Suppressor macrophage treated with lipopolysaccharide for 1 hour (primary cell): ENCODE measurements around the gene TMEM95.
"Not testable (repeated sequence)": the region's sequence is repeated elsewhere in the genome, so short reads cannot be mapped to it uniquely, and the experiment has no call there.

Experiments used
- DNase-seq, 3 donors: peaks; one replicate each; pipeline ENCODE4 v3.0.0-alpha.2; 2020 to 2022

Gene TMEM95

GRCh38 chr17:7347630-7348477 is 7.1 kb upstream of the TMEM95 start:
- DNase-seq, result no peak

DNA sequence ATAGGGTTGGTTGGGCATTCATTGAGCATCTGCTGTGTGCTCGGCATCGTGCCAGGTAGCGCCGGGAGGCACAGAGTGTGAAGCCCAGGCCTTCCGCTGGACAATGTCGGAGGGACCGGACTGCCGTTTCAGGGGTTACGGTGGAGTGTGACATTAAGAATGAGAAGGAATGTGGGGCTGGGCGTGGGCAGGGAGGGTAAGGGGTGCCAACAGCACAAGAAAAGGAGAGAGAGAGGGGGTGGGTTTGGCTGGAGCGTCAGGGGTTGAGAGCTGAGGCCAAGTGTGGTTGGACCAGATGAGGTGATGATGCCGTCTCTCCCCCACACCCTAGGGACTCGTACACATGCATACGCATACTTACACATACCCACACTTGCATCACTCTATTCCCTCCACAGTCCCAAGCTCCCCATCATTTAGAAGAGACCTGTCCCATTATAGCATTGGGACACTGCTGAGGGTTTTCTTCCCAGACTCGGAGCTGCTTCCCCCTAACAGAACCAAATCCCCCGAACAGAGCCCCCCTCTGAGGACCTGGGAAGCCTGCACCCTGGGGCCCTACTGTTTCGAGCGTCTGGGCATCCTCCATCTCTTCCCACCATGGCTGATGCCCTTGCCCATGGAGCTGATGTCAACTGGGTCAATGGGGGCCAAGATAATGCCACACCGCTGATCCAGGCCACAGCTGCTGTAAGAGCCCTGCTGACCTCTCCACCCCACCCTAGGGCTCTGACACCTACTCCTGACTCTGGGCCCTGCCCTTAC is 6.3 kb upstream of the TMEM95 start:
- no peak for DNase-seq

GRCh38 chr17:7351665-7352502 is 3.1 kb upstream of the TMEM95 start, which contains the start of gene KCTD11:
KCTD11 (plus strand) TSS chr17:7352162.
- DNase-seq, result peak; percentile 88 to 97 (median 95)

DNA sequence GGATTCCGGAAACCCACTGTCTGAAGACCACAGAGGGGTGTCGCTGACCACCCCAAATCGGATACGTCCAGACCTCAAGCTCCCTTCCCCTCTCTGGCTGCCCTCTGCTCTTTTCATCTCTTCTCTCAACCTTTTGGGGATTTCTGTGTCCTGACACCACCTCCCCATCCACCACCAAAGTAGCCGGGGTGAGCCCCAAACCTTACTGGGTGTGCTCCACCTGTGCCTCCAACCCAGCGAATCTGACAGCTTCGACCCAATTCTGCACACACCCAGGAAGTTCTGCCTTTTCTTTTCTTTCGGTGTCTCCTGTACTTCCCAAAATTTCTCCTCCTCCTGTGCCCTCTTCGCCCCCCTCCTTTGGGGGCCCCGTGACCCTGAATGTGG is 2.5 kb upstream of the TMEM95 start:
- no peak for DNase-seq

- DNase-seq, result no peak
These were observed 1.9 kb upstream of the TMEM95 start for GRCh38 chr17:7352910-7353635.

GRCh38 chr17:7354262-7354843 is 603 bp upstream of the TMEM95 start:
- DNase-seq, result peak in 2 of 3 donors; percentile 17 to 20

DNA sequence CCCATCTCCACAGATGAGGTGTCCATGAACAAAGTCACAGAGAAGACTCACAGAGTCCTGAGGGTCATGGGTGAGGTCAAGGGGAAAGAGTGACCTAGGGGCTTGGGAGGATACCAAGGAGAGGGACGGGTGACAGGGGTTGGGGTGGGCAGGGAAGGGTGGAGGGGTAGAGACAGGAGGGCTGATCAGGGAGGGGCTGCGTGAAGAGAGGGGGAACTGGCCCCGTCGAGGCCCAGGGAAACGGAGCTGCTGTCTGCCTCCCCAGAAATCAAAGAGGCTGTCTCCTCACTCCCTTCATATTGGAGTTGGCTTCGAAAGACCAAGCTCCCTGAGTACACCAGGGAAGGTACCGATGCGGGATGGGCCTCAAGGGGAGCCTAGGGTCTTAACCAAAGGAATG is 617 bp downstream of the TMEM95 start:
- DNase-seq, result no peak

DNA sequence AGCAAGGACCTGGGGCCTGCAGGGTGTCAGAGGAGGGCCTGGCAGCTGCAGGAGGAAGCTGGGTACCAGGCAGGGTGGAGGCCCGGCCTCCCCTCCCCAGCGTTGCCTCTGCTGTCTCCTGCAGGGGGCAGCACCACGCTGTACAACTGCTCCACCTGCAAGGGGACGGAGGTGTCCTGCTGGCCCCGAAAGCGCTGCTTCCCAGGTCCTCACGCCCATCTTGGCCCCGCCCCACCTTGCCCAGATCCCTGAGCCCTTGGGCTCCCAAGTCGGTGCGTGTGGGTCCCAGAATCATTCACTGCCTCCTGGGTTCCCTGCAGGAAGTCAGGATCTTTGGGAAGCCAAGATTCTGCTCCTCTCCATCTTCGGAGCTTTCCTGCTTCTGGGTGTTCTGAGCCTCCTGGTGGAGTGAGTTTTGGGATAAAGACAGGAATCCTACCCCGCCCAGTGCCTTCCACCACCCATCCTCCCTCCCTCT is 1.2 kb downstream of the TMEM95 start:
- peak; percentile 77 to 92 (median 87) for DNase-seq

DNA sequence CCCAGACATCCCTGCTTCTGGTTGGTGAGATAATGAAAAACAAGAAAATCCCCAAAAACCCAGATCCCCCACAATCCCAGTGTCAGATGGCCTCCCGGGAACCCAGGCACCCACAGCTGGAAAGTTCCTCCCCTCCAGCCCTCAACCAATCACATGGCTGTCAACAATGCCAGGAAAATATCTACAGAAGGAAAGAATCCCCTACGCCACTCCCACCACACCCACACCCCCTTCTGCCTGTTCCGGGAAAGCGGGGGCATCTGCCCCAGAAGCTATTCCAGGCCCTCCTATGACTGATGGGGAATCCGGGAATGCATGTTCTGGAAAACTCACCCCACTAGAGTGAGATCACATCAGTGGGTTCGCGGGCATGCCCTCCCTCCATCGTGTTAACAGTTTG is 1.8 kb downstream of the TMEM95 start:
- no peak for DNase-seq

DNA sequence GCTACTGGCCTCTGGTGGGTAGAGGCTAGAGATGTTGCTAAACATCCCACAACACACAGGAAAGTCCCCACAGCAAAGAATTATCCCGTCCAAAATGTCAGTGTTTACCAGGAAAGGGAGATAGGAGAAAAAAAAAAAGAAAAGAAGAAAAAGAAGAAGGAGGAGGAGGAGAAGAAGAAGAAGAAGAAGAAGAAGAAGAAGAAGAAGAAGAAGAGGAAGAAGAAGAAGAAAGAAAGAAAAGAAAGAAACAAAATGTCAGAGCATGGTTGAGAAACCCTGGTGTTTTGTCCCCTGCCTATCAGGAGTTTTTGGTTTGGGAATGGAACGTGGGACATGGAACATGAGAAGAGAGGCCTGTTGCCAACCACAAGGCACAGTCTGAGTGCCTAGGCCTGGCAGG is 2.4 kb downstream of the TMEM95 start:
- DNase-seq, result no peak

GRCh38 chr17:7361906-7362305 is 7.0 kb downstream of the TMEM95 start:
- no peak for DNase-seq

GRCh38 chr17:7363311-7363710 is 8.4 kb downstream of the TMEM95 start:
- peak in 1 of 3 donors; percentile 25 for DNase-seq

DNA sequence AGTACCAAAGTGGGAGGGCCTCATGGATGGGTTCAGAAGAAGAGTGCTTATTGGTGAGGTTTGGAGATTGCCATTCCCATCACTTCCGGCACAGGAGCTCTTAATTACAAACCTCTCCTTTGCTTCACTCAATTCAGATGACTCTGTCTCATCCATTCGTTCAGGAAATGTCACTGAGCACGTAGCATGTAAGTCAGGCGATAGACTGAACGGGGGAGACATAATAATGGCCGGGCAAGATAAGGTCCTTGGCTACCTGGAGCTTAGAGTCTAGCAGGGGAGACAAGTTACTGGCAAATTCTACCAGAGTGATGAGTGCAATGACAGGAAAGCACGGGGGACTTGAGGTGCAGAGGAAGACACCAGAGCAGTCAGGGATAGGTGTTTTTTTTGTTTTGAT is 11.0 kb downstream of the TMEM95 start:
- not testable (repeated sequence) for DNase-seq

GRCh38 chr17:7367083-7367482 is 12.1 kb downstream of the TMEM95 start:
- no peak for DNase-seq

DNA sequence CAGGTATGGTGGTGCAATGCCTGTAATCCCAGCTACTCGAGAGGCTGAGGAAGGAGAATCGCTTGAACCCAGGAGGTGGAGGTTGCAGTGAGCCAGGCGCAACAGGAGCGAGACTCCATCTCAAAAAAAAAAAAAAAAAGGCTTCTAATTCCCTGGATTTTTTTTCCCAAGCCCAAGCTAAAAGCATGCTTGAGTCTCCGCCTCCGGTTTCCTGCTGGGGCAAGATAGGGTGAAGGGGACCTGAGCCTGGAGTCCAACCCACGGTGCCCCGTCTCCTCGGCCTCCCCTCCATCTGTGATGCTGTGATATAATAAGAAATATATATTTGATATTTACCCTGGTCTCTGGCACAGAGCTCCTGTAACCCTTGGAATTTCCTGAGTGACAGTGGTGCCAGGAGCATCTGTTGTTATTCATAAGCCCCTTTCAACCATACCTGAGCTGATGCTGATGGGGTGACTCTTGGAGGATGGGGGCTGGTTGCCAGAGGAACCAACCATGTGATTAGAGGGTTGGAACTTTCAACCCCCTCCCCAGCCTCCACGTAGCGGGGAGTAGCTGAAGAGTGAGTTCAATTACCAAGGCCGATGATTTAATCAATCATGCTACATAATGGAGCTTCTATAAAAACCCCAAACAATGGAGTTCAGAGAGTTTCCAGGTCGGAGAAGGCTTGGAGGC is 13.1 kb downstream of the TMEM95 start:
- DNase-seq, result no peak

DNA sequence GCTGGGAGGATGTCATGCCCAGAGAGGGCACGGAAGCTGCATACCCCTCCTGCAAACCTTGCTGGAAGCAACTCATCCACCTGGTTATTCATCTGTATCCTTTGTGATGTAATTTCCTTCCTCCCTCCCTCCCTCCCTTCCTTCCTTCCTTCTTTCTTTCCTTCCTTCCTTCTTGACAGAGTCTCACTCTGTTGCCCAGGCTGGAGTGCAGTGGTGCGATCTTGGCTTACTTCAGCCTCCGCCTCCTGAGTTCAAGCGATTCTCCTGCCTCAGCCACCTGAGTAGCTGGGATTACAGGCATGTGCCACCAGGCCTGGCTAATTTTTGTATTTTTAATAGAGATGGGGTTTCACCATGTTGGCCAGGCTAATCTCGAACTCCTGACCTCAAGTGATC is 13.6 kb downstream of the TMEM95 start:
- DNase-seq, result not testable (repeated sequence)

- no peak for DNase-seq
These were observed 14.9 kb downstream of the TMEM95 start for GRCh38 chr17:7369825-7370224.

DNA sequence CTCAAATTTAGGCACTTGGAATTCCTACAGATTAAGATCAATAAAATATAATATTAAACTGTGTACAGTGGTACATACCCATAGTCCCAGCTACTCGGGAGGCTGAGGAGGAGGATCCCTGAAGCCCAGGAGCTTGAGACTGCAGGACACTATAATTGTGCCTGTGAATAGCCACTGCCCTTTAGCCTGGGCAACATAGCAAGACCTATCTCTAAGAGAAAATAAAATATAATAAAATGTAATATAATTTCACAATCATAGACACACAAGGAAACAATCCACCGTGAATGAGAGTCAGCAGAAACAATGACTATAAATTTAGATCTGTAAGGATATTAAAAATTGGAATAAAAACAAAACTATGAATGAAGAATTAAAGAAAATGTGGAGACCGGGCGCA is 15.9 kb downstream of the TMEM95 start:
- no peak for DNase-seq

DNA sequence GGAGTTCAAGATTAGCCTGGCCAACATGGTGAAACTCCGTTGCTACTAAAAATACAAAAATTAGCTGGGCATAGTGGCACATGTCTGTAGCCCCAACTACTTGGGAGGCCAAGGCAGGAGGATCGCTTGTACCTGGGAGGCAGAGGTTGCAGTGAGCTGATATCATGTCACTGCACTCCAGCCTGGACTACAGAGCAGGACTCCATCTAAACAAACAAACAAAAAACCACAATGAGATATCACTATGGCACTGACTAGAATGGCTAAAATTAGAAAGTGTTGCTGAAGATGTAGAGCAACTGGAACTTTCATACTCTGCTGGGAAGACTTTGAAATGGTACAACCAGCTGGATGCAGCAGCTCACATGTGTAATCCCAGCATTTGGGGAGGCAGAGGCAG is 19.4 kb downstream of the TMEM95 start:
- no peak for DNase-seq

DNA sequence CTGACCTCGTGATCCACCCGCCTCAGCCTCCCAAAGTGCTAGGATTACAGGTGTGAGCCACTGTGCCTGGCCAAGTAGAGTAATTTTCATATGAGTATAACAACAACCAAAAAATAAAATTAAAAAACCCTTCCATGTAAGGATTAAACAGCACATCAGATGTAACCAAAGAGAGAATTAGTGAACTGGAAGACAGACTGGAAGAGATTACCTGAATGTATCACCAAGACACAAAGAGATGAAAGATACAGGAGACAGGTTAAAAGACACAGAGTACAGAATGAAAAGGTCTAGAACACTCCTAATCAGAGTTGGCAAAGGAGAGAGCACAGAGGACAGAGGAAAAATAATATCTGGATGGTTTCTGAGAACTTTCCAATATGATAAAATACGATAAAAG is 24.2 kb downstream of the TMEM95 start:
- DNase-seq, result no peak

DNA sequence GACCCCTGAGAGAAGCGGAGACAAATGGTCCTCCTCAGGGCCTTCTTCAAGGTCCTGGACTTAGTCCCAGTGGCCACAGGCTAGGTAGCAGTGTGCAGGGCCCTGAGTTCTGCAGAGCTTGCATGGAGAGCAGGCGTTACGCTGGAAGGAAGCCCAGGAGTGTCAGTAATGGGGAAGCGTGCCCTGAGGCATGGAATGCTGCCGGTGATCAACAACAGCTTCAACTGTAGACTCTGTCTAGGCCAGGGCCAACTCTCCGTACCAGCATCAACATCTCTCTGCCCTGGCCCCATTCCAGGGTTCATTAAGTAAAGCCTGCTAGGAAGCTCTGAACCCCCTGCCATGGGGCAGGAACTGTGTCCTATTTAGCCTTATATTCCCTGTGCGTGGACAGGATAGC is 25.4 kb downstream of the TMEM95 start:
- peak in 1 of 3 donors; percentile 17 for DNase-seq
